COR-L47 (cell line): ENCODE results near the gene CYB5B.

ENCODE experiments used
- DNase-seq: peaks from one replicate; lab custom pipeline; 2025; lab: John Stamatoyannopoulos, UW

Gene CYB5B

GRCh38 chr16:69444873-69445517 is 20.6 kb downstream of the CYB5B start:
- no peak for DNase-seq

- DNase-seq: no peak
Measured at GRCh38 chr16:69448470-69449193, 24.2 kb downstream of the CYB5B start.

- DNase-seq: no peak
Measured at GRCh38 chr16:69451166-69451565, 26.7 kb downstream of the CYB5B start.

GRCh38 chr16:69453936-69454335 is 29.5 kb downstream of the CYB5B start:
- DNase-seq: no peak

GRCh38 chr16:69463876-69464275 is 39.5 kb downstream of the CYB5B start:
- DNase-seq: no peak

GRCh38 chr16:69465083-69465721 is 40.8 kb downstream of the CYB5B start:
- DNase-seq: no peak

- DNase-seq: no peak
Measured at GRCh38 chr16:69465881-69466280, 41.5 kb downstream of the CYB5B start.

- no peak for DNase-seq
Measured at GRCh38 chr16:69466547-69466946, 42.1 kb downstream of the CYB5B start.

- no peak for DNase-seq
Measured at GRCh38 chr16:69467080-69467479, 42.7 kb downstream of the CYB5B start.

- DNase-seq: no peak
Measured at GRCh38 chr16:69467531-69468204, 43.2 kb downstream of the CYB5B start.

- DNase-seq: no peak
Measured at GRCh38 chr16:69469807-69470561, 45.6 kb downstream of the CYB5B start.

- DNase-seq: no peak
Measured at GRCh38 chr16:69471121-69471520, 46.7 kb downstream of the CYB5B start.

GRCh38 chr16:69474408-69474807 is 50.0 kb downstream of the CYB5B start:
- DNase-seq: no peak

- no peak for DNase-seq
Measured at GRCh38 chr16:69476920-69477443, 52.6 kb downstream of the CYB5B start.

- no peak for DNase-seq
Measured at GRCh38 chr16:69477546-69477945, 53.1 kb downstream of the CYB5B start.

- no peak for DNase-seq
Measured at GRCh38 chr16:69478685-69479084, 54.3 kb downstream of the CYB5B start.

- no peak for DNase-seq
Measured at GRCh38 chr16:69479775-69480174, 55.4 kb downstream of the CYB5B start.

- no peak for DNase-seq
Measured at GRCh38 chr16:69481901-69482341, 57.5 kb downstream of the CYB5B start.

GRCh38 chr16:69482410-69482991 is 58.1 kb downstream of the CYB5B start:
- peak; percentile 15 for DNase-seq

GRCh38 chr16:69483611-69484010 is 59.2 kb downstream of the CYB5B start:
- DNase-seq: no peak

GRCh38 chr16:69485361-69485760 is 60.9 kb downstream of the CYB5B start:
- no peak for DNase-seq
